HFFc6 (cell line): ENCODE data around the gene POU2F1. TPM values are rescaled to one million over a fixed set of nuclear protein-coding genes. Genes with fewer than 3 reads are reported as not detected.

ENCODE experiments used
- DNase-seq: peaks from one replicate; pipeline ENCODE4 v3.0.0-alpha.2; 2018
- H3K27ac Mint-ChIP-seq: 2 replicates; pipeline ENCODE4 v1.8.0; 2020; ENCODE audit warnings: mild to moderate bottlenecking, mixed read lengths
- H3K27me3 Mint-ChIP-seq: 2 replicates; pipeline ENCODE4 v1.8.0; 2021; ENCODE audit warnings: mild to moderate bottlenecking, moderate library complexity, mixed read lengths; ENCODE audit not compliant: insufficient read depth
- H3K36me3 Mint-ChIP-seq: 2 replicates; pipeline ENCODE4 v1.8.0; 2021; ENCODE audit warnings: low read depth, mixed read lengths
- H3K4me1 Mint-ChIP-seq: 2 replicates; pipeline ENCODE4 v1.8.0; 2020; ENCODE audit warnings: low read depth, mixed read lengths
- H3K4me3 Mint-ChIP-seq: 2 replicates; pipeline ENCODE4 v1.8.0; 2020; ENCODE audit warnings: mild to moderate bottlenecking, moderate library complexity, mixed read lengths
- H3K9me3 Mint-ChIP-seq: 2 replicates; pipeline ENCODE4 v1.8.0; 2020; ENCODE audit warnings: mild to moderate bottlenecking, mixed read lengths
- CTCF ChIP-seq: fragments of 200-600 bp; sonication (generic); IDR thresholded peaks from 2 replicates; pipeline ENCODE4 v1.5.0; 2021; ENCODE audit warnings: antibody characterized with exemption, mild to moderate bottlenecking
- total RNA-seq, 6 experiments: library from RNA; stranded (reverse); fragmentation: NEBNext Ultra II Directional; extraction: Animal tissue kit (Norgen Biotek cat#: 25700); gene quantifications; 2 replicates in 1 of 6; 3 replicates in 5 of 6; pipeline ENCODE4 v1.2.3, GENCODE V29; 2021

Gene POU2F1
- total RNA-seq, 6 experiments from 2014 or later, result 3.4 to 6.6 (median 4.4) TPM

- DNase-seq, result no peak
- no peak for TF ChIP-seq CTCF
- H3K27ac Mint-ChIP-seq, result no peak overlapping the region
- H3K4me3 Mint-ChIP-seq, result no peak overlapping the region
- H3K27me3 Mint-ChIP-seq, result peaks cover 22% of the 10 kb centered on the region
- H3K9me3 Mint-ChIP-seq, result no peaks in the 10 kb centered on the region
- H3K4me1 Mint-ChIP-seq, result no peaks in the 10 kb centered on the region
- no peaks in the 10 kb centered on the region for H3K36me3 Mint-ChIP-seq
Measured at GRCh38 chr1:167465018-167465417, 244.3 kb downstream of the POU2F1 start.

- no peaks in the 10 kb centered on the region for H3K9me3 Mint-ChIP-seq
- H3K27ac Mint-ChIP-seq, result no peak overlapping the region
- DNase-seq, result no peak
- H3K27me3 Mint-ChIP-seq, result peaks cover 17% of the 10 kb centered on the region
- no peaks in the 10 kb centered on the region for H3K4me1 Mint-ChIP-seq
- H3K36me3 Mint-ChIP-seq, result no peaks in the 10 kb centered on the region
- no peak for TF ChIP-seq CTCF
- no peak overlapping the region for H3K4me3 Mint-ChIP-seq
Measured at GRCh38 chr1:167465743-167466142, 245.1 kb downstream of the POU2F1 start.

GRCh38 chr1:167467126-167467710 is 246.5 kb downstream of the POU2F1 start:
- H3K27me3 Mint-ChIP-seq, result peaks cover 24% of the 10 kb centered on the region
- no peak for DNase-seq
- no peaks in the 10 kb centered on the region for H3K9me3 Mint-ChIP-seq
- no peak overlapping the region; the same call in 1 of the 2 replicates for H3K27ac Mint-ChIP-seq
- no peaks in the 10 kb centered on the region for H3K36me3 Mint-ChIP-seq
- no peaks in the 10 kb centered on the region for H3K4me1 Mint-ChIP-seq
- no peak overlapping the region for H3K4me3 Mint-ChIP-seq
- no peak for TF ChIP-seq CTCF

DNA sequence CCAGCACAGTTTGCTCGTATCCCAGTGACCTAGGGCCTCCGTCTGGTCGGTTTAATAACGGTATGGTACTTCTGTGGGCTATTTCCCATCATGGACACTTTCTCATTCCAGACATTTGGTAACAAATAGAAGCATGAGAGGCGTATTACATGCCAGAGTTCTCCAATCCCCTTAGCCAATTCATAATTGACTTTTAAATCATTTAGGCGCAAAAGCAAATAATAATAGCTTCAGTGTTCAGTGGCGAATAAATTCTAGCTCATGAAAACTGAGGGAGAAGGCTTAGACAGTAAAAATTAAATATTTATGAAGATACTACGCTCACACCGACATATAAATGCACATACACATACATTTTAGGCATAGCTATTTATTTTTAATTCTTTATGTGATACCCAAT is 247.1 kb downstream of the POU2F1 start:
- H3K4me3 Mint-ChIP-seq, result no peak overlapping the region
- no peaks in the 10 kb centered on the region for H3K36me3 Mint-ChIP-seq
- TF ChIP-seq CTCF, result no peak
- H3K27ac Mint-ChIP-seq, result no peak overlapping the region; the same call in 1 of the 2 replicates
- DNase-seq, result no peak
- no peaks in the 10 kb centered on the region for H3K4me1 Mint-ChIP-seq
- H3K9me3 Mint-ChIP-seq, result no peaks in the 10 kb centered on the region
- H3K27me3 Mint-ChIP-seq, result peaks cover 29% of the 10 kb centered on the region

GRCh38 chr1:167469280-167469965 is 248.7 kb downstream of the POU2F1 start:
- Mint-ChIP-seq H3K4me3 (no peak overlapping the region), H3K27me3 (peaks cover 25% of the 10 kb centered on the region), H3K36me3 (no peaks in the 10 kb centered on the region), H3K9me3 (no peaks in the 10 kb centered on the region), H3K4me1 (no peaks in the 10 kb centered on the region), H3K27ac (no peak overlapping the region)
- DNase-seq, result no peak
- no peak for TF ChIP-seq CTCF
